Tibial nerve (tissue), 4 donors: ENCODE results near the gene PHLDB3. TPM values are rescaled to one million over a fixed set of nuclear protein-coding genes. Genes with fewer than 3 reads are reported as not detected.

Source experiments
- DNase-seq, 2 donors: peaks; one replicate each; pipeline ENCODE4 v3.0.0-alpha.2; 2019; ENCODE audit warnings: low spot score in 2 of 2
- H3K27ac ChIP-seq, 4 donors: fragments of 200-600 bp; sonication (generic) in 3 of 4; one replicate each; pipeline ENCODE4 v1.5.1; 2017 to 2019; ENCODE audit warnings: mild to moderate bottlenecking in 1 of 4
- H3K27me3 ChIP-seq, 2 donors: fragments of 200-600 bp; sonication (generic) in 1 of 2; one replicate each; pipeline versions ENCODE4 v1.5.1 to v1.6.0; 2017 to 2019
- H3K36me3 ChIP-seq, 3 donors: fragments of 200-600 bp; sonication (generic); one replicate each; pipeline ENCODE4 v1.5.1; 2018 to 2019
- H3K4me1 ChIP-seq, 4 donors: fragments of 200-600 bp; sonication (generic) in 3 of 4; one replicate each; pipeline ENCODE4 v1.5.1; 2017 to 2019
- H3K4me3 ChIP-seq, 4 donors: fragments of 200-600 bp; sonication (generic) in 3 of 4; one replicate each; pipeline ENCODE4 v1.5.1; 2017 to 2019; ENCODE audit warnings: mild to moderate bottlenecking in 1 of 4, moderate library complexity in 1 of 4
- H3K9me3 ChIP-seq, 4 donors: fragments of 200-600 bp; sonication (generic) in 3 of 4; one replicate each; pipeline ENCODE4 v1.5.1; 2017 to 2019
- CTCF ChIP-seq, 5 experiments: fragments of 200-600 bp in 3 of 5; fragments of 450-650 bp in 2 of 5; sonication (generic) in 3 of 5; IDR thresholded peaks; one replicate each; pipeline ENCODE4 v1.5.1; 2016 to 2019; ENCODE audit warnings: antibody characterized with exemption in 5 of 5, mild to moderate bottlenecking in 3 of 5, moderate library complexity in 2 of 5
- EP300 ChIP-seq, 2 donors: sonication (generic); formaldehyde crosslinking; IDR thresholded peaks; one replicate each; pipeline ENCODE4 v1.6.1; 2017; ENCODE audit warnings: antibody characterized with exemption in 2 of 2, mild to moderate bottlenecking in 1 of 2
- POLR2A ChIP-seq, 2 donors: fragments of 450-650 bp; IDR thresholded peaks; one replicate each; pipeline ENCODE4 v1.6.1; 2017; ENCODE audit warnings: antibody characterized with exemption in 2 of 2, mild to moderate bottlenecking in 2 of 2, moderate library complexity in 2 of 2
- WGBS, 2 donors: methylation state at CpG; one replicate each; pipeline ENCODE4 v1.1.5; 2018; 5-methylcytosine and 5-hydroxymethylcytosine counted together
- total RNA-seq, 4 donors: library from RNA; depleted of rRNA; stranded (reverse); fragments of >200 nt; gene quantifications; one replicate each; pipeline ENCODE4 v1.1.0, GENCODE V29; 2016

Gene PHLDB3
- total RNA-seq = 10 to 100 TPM in 3 of 4 donors, 1 to 10 TPM in 1; 9.8 to 25.5 (median 16.3) TPM

GRCh38 chr19:43504426-43505185 is at the start of gene PHLDB3:
TSS of gene PHLDB3 (minus strand) at chr19:43504746. CDS start at chr19:43504118, 628 bp downstream.
- H3K27me3 ChIP-seq = no peaks in the 10 kb centered on the region
- peaks cover 0 to 36% (median 9%) of the 10 kb centered on the region in 3 donors for H3K36me3 ChIP-seq
- TF ChIP-seq CTCF (IDR thresholded peaks at IDR 0.05) (no peak), POLR2A (IDR thresholded peaks at IDR 0.05) (no peak), EP300 (IDR thresholded peaks at IDR 0.05) (no peak)
- peak within 1 kb of the TSS; percentile 62 to 93 (median 78) for H3K4me3 ChIP-seq
- peaks cover 0 to 32% (median 12%) of the 10 kb centered on the region in 4 donors for H3K4me1 ChIP-seq
- no peak for DNase-seq
- peak within 1 kb of the TSS; percentile 82 to 94 (median 92) for H3K27ac ChIP-seq
- no peaks in the 10 kb centered on the region for H3K9me3 ChIP-seq
- WGBS, 2 donors = 2% methylated on average over 28 to 34 of the region's 42 CpGs

- no peak for DNase-seq
- Histone ChIP-seq H3K9me3 (no peaks in the 10 kb centered on the region), H3K4me1 (no peaks in the 10 kb centered on the region), H3K27ac (no peak overlapping the region), H3K27me3 (no peaks in the 10 kb centered on the region), H3K36me3 (peaks cover 0 to 91% (median 17%) of the 10 kb centered on the region in 3 donors), H3K4me3 (no peak overlapping the region)
- no peak for TF ChIP-seq EP300 (IDR thresholded peaks at IDR 0.05)
- TF ChIP-seq POLR2A (IDR thresholded peaks at IDR 0.05) = no peak
- no peak for TF ChIP-seq CTCF (IDR thresholded peaks at IDR 0.05)
- WGBS, 2 donors = 93 to 98% methylated on average over 3 to 4 of the region's 4 CpGs
These were observed 49.1 kb upstream of the PHLDB3 start for GRCh38 chr19:43553656-43554055.

GRCh38 chr19:43552616-43553015 is 48.1 kb upstream of the PHLDB3 start:
- no peaks in the 10 kb centered on the region for H3K27me3 ChIP-seq
- no peak for TF ChIP-seq POLR2A (IDR thresholded peaks at IDR 0.05)
- no peak for TF ChIP-seq EP300 (IDR thresholded peaks at IDR 0.05)
- peaks cover 0 to 87% (median 17%) of the 10 kb centered on the region in 3 donors for H3K36me3 ChIP-seq
- H3K27ac ChIP-seq = no peak overlapping the region
- no peak for DNase-seq
- no peak overlapping the region for H3K4me3 ChIP-seq
- no peaks in the 10 kb centered on the region for H3K4me1 ChIP-seq
- H3K9me3 ChIP-seq = no peaks in the 10 kb centered on the region
- 78% methylated on average over 3 of the region's 3 CpGs for WGBS, 2 donors

- H3K36me3 ChIP-seq = peaks cover 0 to 87% (median 17%) of the 10 kb centered on the region in 3 donors
- no peaks in the 10 kb centered on the region for H3K27me3 ChIP-seq
- no peak overlapping the region for H3K27ac ChIP-seq
- H3K4me3 ChIP-seq = no peak overlapping the region
- H3K4me1 ChIP-seq = no peaks in the 10 kb centered on the region
- DNase-seq = no peak
- no peak for TF ChIP-seq EP300 (IDR thresholded peaks at IDR 0.05)
- no peak for TF ChIP-seq CTCF (IDR thresholded peaks at IDR 0.05)
- no peak for TF ChIP-seq POLR2A (IDR thresholded peaks at IDR 0.05)
- WGBS, 2 donors = 76 to 85% methylated on average over 3 of the region's 3 CpGs
- H3K9me3 ChIP-seq = no peaks in the 10 kb centered on the region
These were observed 47.6 kb upstream of the PHLDB3 start for GRCh38 chr19:43552198-43552450.

- WGBS, 2 donors = 86 to 91% methylated on average over 23 of the region's 23 CpGs
These were observed 47.1 kb upstream of the PHLDB3 start for GRCh38 chr19:43551399-43552197.

More at GRCh38 chr19:43551399-43552197, 47.1 kb upstream of the PHLDB3 start:
- H3K9me3 ChIP-seq = no peaks in the 10 kb centered on the region
- TF ChIP-seq EP300 (IDR thresholded peaks at IDR 0.05) = no peak
- no peak for TF ChIP-seq POLR2A (IDR thresholded peaks at IDR 0.05)
- no peak for TF ChIP-seq CTCF (IDR thresholded peaks at IDR 0.05)
- no peak for DNase-seq
- no peaks in the 10 kb centered on the region for H3K27me3 ChIP-seq
- H3K4me1 ChIP-seq = no peaks in the 10 kb centered on the region
- peaks cover 0 to 89% (median 17%) of the 10 kb centered on the region in 3 donors for H3K36me3 ChIP-seq
- H3K27ac ChIP-seq = no peak overlapping the region
- H3K4me3 ChIP-seq = no peak overlapping the region
